Measurements from ENCODE around the gene HSF5.

Gene HSF5

GRCh38 chr17:58521680-58522079 is 33.5 kb upstream of the HSF5 start:
- TF ChIP-seq POLR2AphosphoS5 (IDR thresholded peaks at IDR 0.05; ENCODE audit: borderline replicate concordance, low read depth, low read length) (no peak), FOXP2 (optimal IDR thresholded peaks at IDR 0.05; ENCODE audit: control extremely low read depth, extremely low read length, insufficient read depth) (no peak), EZH2 (IDR thresholded peaks at IDR 0.05) (no peak)
- Histone ChIP-seq H3K36me3 (ENCODE audit: insufficient read depth, low read length) (no peaks in the 10 kb centered on the region), H3K27ac (no peak overlapping the region), H3K4me3 (no peak overlapping the region), H3K9ac (ENCODE audit: insufficient read length) (no peak overlapping the region), H3K9me3 (ENCODE audit: low read depth, low read length) (no peaks in the 10 kb centered on the region)
- no peak for DNase-seq (ENCODE audit: low read depth, low spot score)

DNA sequence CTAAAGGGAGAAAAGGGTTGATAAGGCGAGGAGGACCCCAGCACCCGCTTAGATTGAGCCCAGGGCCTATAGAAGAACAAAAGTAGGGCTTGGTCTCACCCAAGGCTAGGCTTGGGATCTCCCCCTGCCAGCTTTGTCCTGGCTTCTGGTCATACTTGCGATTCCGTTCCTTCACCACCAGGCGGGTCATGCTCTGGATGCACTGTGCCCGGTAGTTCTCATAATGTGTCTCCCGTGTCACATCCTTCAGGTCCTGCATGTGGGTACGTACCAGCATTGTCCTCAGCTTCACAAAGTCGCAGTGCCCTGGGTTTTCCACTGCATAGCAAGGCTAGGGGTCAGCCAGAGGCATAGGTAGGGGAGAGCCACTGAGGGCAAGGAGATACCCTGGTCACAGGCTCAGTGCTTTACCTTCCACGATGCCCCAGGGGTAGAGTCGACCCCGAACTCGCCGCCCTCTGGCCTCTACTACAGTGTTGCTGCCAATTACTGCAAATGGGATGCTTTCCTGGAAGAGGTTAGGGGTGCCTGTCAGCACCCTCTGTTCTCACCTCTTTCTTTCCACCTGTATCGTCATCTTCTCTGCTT is 32.7 kb upstream of the HSF5 start:
- no peak for DNase-seq (ENCODE audit: low read depth, low spot score)
- Histone ChIP-seq H3K9me3 (ENCODE audit: low read depth, low read length) (no peaks in the 10 kb centered on the region), H3K36me3 (ENCODE audit: insufficient read depth, low read length) (no peaks in the 10 kb centered on the region), H3K27ac (no peak overlapping the region), H3K4me3 (no peak overlapping the region), H3K9ac (ENCODE audit: insufficient read length) (no peak overlapping the region)
- TF ChIP-seq FOXP2 (optimal IDR thresholded peaks at IDR 0.05; ENCODE audit: control extremely low read depth, extremely low read length, insufficient read depth) = no peak
- no peak for TF ChIP-seq POLR2AphosphoS5 (IDR thresholded peaks at IDR 0.05; ENCODE audit: borderline replicate concordance, low read depth, low read length)
- TF ChIP-seq EZH2 (IDR thresholded peaks at IDR 0.05) = no peak

- Histone ChIP-seq H3K27ac (peak overlapping the region; percentile 77), H3K36me3 (ENCODE audit: insufficient read depth, low read length) (no peaks in the 10 kb centered on the region), H3K9ac (ENCODE audit: insufficient read length) (peak overlapping the region; percentile 83), H3K9me3 (ENCODE audit: low read depth, low read length) (no peaks in the 10 kb centered on the region), H3K4me3 (peak overlapping the region; percentile 95)
- DNase-seq (ENCODE audit: low read depth, low spot score) = peak; percentile 97
- TF ChIP-seq EZH2 (IDR thresholded peaks at IDR 0.05) (no peak), FOXP2 (optimal IDR thresholded peaks at IDR 0.05; ENCODE audit: control extremely low read depth, extremely low read length, insufficient read depth) (peak; percentile 26), POLR2AphosphoS5 (IDR thresholded peaks at IDR 0.05; ENCODE audit: borderline replicate concordance, low read depth, low read length) (peak; percentile 48; the same call in 1 of the 2 replicates)
These were observed 29.9 kb upstream of the HSF5 start for GRCh38 chr17:58517928-58518609.

GRCh38 chr17:58517378-58517927 is 29.2 kb upstream of the HSF5 start:
- 0 out of 2 replicates have a peak overlapping the region, but pooled peaks have one; percentile 55 for H3K27ac ChIP-seq
- TF ChIP-seq EZH2 (IDR thresholded peaks at IDR 0.05) = no peak
- no peak for TF ChIP-seq FOXP2 (optimal IDR thresholded peaks at IDR 0.05; ENCODE audit: control extremely low read depth, extremely low read length, insufficient read depth)
- TF ChIP-seq POLR2AphosphoS5 (IDR thresholded peaks at IDR 0.05; ENCODE audit: borderline replicate concordance, low read depth, low read length) = no peak; the same call in 1 of the 2 replicates
- no peaks in the 10 kb centered on the region for H3K9me3 ChIP-seq (ENCODE audit: low read depth, low read length)
- H3K4me3 ChIP-seq = peak overlapping the region; percentile 95
- H3K36me3 ChIP-seq (ENCODE audit: insufficient read depth, low read length) = peaks cover 5% of the 10 kb centered on the region; the same call in 1 of the 2 replicates
- DNase-seq (ENCODE audit: low read depth, low spot score) = no peak
- H3K9ac ChIP-seq (ENCODE audit: insufficient read length) = peak overlapping the region; percentile 75

DNA sequence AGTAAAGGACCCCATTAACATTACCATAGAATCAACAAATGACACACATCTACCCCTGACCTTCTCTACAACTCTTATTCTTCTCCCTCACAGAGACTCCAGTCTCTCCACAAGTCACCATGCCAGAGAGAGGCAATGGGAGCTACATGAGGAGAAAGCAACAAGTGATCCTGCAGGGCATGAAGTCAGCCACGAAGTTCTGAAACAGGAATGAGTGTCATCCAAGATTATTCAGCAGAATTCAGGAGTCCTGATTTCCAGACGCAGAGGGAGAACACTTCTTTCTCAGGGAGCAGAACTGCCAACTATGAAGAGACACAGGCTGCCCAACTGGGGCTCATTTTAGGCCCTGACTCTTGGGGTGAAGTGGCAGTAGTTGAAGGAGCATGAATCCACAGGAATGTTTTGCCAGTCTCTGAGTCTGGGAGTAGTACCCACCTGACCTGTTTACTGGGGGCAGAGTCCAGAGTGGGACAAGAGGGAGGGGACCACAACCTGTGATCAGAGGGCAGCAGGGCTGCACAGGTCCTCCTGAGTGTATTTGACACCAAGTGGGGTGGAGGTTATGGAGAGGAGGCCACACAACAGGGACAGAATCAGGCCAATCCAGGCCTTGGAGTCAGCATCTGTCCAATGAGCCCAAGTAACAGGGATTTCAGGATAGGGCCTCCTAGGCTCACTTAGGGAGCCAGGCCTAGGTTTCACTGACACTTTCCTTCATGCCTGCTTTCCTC is 28.6 kb upstream of the HSF5 start:
- Histone ChIP-seq H3K4me3 (peak overlapping the region; percentile 95), H3K9me3 (ENCODE audit: low read depth, low read length) (no peaks in the 10 kb centered on the region), H3K36me3 (ENCODE audit: insufficient read depth, low read length) (peaks cover 12% of the 10 kb centered on the region; the same call in 1 of the 2 replicates), H3K9ac (ENCODE audit: insufficient read length) (peak overlapping the region; percentile 75), H3K27ac (no peak overlapping the region)
- no peak for DNase-seq (ENCODE audit: low read depth, low spot score)
- TF ChIP-seq EZH2 (IDR thresholded peaks at IDR 0.05) (no peak), FOXP2 (optimal IDR thresholded peaks at IDR 0.05; ENCODE audit: control extremely low read depth, extremely low read length, insufficient read depth) (no peak), POLR2AphosphoS5 (IDR thresholded peaks at IDR 0.05; ENCODE audit: borderline replicate concordance, low read depth, low read length) (no peak)

DNA sequence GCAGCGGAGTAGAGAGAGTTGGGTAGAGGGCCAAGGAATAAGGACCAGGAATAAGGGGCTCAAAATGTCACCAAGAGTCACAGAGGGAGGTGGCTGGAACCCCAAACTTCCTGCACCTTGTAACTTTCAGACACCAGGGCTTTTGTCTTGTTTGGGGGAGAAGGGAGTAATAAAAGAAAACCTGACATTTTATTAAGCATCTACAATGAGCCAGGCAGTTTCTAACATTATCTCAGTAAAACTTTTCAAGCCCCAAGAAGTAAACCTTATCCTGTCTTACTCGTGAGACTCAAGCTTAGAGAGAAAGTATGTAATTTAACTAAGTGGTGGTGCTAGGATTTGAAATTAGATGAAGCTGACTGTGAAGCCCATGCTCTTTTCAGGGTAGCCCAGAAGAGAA is 27.1 kb upstream of the HSF5 start:
- H3K9me3 ChIP-seq (ENCODE audit: low read depth, low read length) = no peaks in the 10 kb centered on the region
- no peak overlapping the region for H3K9ac ChIP-seq (ENCODE audit: insufficient read length)
- TF ChIP-seq FOXP2 (optimal IDR thresholded peaks at IDR 0.05; ENCODE audit: control extremely low read depth, extremely low read length, insufficient read depth) (no peak), EZH2 (IDR thresholded peaks at IDR 0.05) (no peak), POLR2AphosphoS5 (IDR thresholded peaks at IDR 0.05; ENCODE audit: borderline replicate concordance, low read depth, low read length) (no peak)
- H3K27ac ChIP-seq = peak overlapping the region; percentile 21; the same call in 1 of the 2 replicates
- peaks cover 27% of the 10 kb centered on the region for H3K36me3 ChIP-seq (ENCODE audit: insufficient read depth, low read length)
- no peak overlapping the region for H3K4me3 ChIP-seq
- DNase-seq (ENCODE audit: low read depth, low spot score) = no peak

DNA sequence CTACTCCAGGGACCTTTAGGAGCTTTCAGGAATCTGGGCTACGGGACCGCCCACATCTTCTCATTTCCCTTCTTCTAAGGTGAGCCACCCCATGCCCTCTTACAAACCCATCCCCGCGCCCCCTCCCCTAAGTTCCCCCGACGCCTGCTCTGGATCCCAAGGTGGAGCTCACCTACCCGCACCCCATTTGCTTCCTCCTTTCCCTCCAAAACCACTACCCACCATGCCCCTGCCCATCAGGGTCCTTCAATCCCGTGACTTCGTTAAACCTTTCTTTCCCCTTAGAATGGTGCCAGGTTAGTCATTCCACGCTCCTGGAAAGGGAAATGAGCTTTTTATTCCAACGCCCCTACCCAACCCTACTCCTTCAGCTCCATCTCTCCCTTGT is 26.6 kb upstream of the HSF5 start:
- DNase-seq (ENCODE audit: low read depth, low spot score) = no peak
- H3K36me3 ChIP-seq (ENCODE audit: insufficient read depth, low read length) = peaks cover 32% of the 10 kb centered on the region
- peak overlapping the region; percentile 47 for H3K9ac ChIP-seq (ENCODE audit: insufficient read length)
- no peaks in the 10 kb centered on the region for H3K9me3 ChIP-seq (ENCODE audit: low read depth, low read length)
- H3K27ac ChIP-seq = peak overlapping the region; percentile 21; the same call in 1 of the 2 replicates
- H3K4me3 ChIP-seq = peak overlapping the region; percentile 79
- no peak for TF ChIP-seq FOXP2 (optimal IDR thresholded peaks at IDR 0.05; ENCODE audit: control extremely low read depth, extremely low read length, insufficient read depth)
- no peak for TF ChIP-seq POLR2AphosphoS5 (IDR thresholded peaks at IDR 0.05; ENCODE audit: borderline replicate concordance, low read depth, low read length)
- no peak for TF ChIP-seq EZH2 (IDR thresholded peaks at IDR 0.05)

Measured in SK-N-MC (cell line).